ENCODE results near the gene NLGN1. TPM values are rescaled to one million over a fixed set of nuclear protein-coding genes. Genes with fewer than 3 reads are reported as not detected.

The NLGN1 gene
- total and polyA plus RNA-seq, 2 of the 13 experiments (the other 11 are each of a cell fraction or from before 2014, with no cell fraction given) = not detected

DNA sequence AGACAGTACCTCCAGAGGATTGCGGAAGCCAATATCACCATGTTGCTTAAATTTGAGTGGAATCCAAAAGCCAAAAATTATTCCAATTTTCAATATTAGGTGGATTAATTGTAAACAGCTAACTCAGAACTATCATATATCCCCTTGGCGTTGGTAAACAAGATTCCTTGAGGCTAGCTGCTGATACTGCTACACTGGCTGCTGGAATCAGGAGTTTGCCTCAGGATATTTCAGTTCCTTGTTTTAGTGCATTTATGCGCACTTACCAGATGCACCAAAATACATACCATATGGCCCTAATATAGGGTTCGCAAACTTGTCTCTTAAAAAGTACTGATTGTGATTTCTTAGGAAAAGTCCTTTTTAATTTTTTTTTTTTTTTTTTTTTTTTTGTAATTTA, 856.4 kb downstream of the NLGN1 start:
- Histone ChIP-seq H3K79me2 (ENCODE audit: insufficient read depth, low read length) (no peaks in the 10 kb centered on the region), H3K27ac (ENCODE audit: extremely low read length, insufficient read depth, low read length) (no peak overlapping the region), H2AFZ (ENCODE audit: low read length) (no peak overlapping the region), H3K4me1 (ENCODE audit: insufficient read depth, low read length) (no peaks in the 10 kb centered on the region), H3K9ac (ENCODE audit: insufficient read depth, low read depth, low read length) (no peak overlapping the region), H3K4me3 (replicated peaks in 1 of 3; ENCODE audit: insufficient read depth in 1 of 3, low read depth in 2 of 3, low read length in 3 of 3) (no peak overlapping the region), H3K36me3 (replicated peaks in 1 of 2; ENCODE audit: control insufficient read depth in 1 of 2, insufficient read depth in 2 of 2, low read length in 2 of 2) (no peaks in the 10 kb centered on the region), H3K9me3 (ENCODE audit: low read length) (no peaks in the 10 kb centered on the region), H3K27me3 (ENCODE audit: control insufficient read depth in 1 of 2, insufficient read depth in 2 of 2, low read length in 2 of 2) (no peaks in the 10 kb centered on the region), H4K20me1 (ENCODE audit: insufficient read depth, low read length) (no peaks in the 10 kb centered on the region), H3K4me2 (ENCODE audit: low read depth, low read length) (no peak overlapping the region)
- BruUV-seq (replicated peaks) = no TSS peak
- FAIRE-seq = no peak
- TF ChIP-seq SRY (CRISPR knock-in tag; IDR thresholded peaks at IDR 0.05) = no peak
- no peak for TF ChIP-seq GABPB1 (CRISPR knock-in tag; IDR thresholded peaks at IDR 0.05)
- no peak for TF ChIP-seq NPAS2 (CRISPR knock-in tag; IDR thresholded peaks at IDR 0.05; ENCODE audit: borderline replicate concordance)
- 56% methylated on average over 4 of the region's 4 CpGs for WGBS (ENCODE audit: low lambda C conversion rate)
- no peak for ATAC-seq
- POLR2A ChIA-PET = no interaction called here
- DNase-seq (ENCODE audit: low spot score) = no peak
- CTCF ChIA-PET (ENCODE audit: low intra/inter-chr PET ratio, low total read pairs) = no interaction called here
- intact Hi-C loops (cut with micrococcal nuclease; ENCODE audit: unreplicated experiment) = loop anchor here (2.0 kb wide), 1 partner anchor 19 kb away; no protein-coding TSS in a partner anchor
- in situ Hi-C loops (cut with HindIII; ENCODE audit: extremely low pct_ligation_motif_present, low pct_unique_long_range_greater_than_20kb) = no loop called here

DNA sequence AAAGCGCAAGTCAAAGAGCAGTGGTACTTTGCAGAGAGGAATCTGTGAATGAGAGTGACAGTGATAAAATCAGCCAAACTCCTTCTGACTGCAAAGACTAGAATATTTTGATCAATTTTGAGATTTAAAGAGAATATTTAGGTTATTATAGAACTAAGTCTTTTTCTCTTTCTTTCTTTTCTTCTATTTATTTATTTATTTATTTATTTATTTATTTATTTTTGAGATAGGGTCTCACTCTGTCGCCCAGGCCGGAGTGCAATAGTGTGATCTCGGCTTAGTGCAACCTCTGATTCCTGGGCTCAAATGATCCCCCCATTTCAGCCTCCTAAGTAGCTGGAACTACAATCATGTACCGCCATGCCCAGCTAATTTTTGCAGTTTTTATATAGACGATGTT, 857.9 kb downstream of the NLGN1 start:
- H3K4me1 ChIP-seq (ENCODE audit: insufficient read depth, low read length) = no peaks in the 10 kb centered on the region
- in situ Hi-C loops (cut with HindIII; ENCODE audit: extremely low pct_ligation_motif_present, low pct_unique_long_range_greater_than_20kb) (no loop called here), intact Hi-C loops (cut with micrococcal nuclease; ENCODE audit: unreplicated experiment) (no loop called here)
- H3K27me3 ChIP-seq (ENCODE audit: control insufficient read depth in 1 of 2, insufficient read depth in 2 of 2, low read length in 2 of 2) = no peaks in the 10 kb centered on the region
- no peaks in the 10 kb centered on the region for H3K36me3 ChIP-seq (replicated peaks in 1 of 2; ENCODE audit: control insufficient read depth in 1 of 2, insufficient read depth in 2 of 2, low read length in 2 of 2)
- 38% methylated on average over 6 of the region's 6 CpGs for WGBS (ENCODE audit: low lambda C conversion rate)
- no peak overlapping the region for H3K4me2 ChIP-seq (ENCODE audit: low read depth, low read length)
- no peak overlapping the region for H3K27ac ChIP-seq (ENCODE audit: extremely low read length, insufficient read depth, low read length)
- ChIA-PET POLR2A (no interaction called here), CTCF (ENCODE audit: low intra/inter-chr PET ratio, low total read pairs) (no interaction called here)
- no peak overlapping the region for H3K4me3 ChIP-seq (replicated peaks in 1 of 3; ENCODE audit: insufficient read depth in 1 of 3, low read depth in 2 of 3, low read length in 3 of 3)
- ATAC-seq = no peak
- H3K9me3 ChIP-seq (ENCODE audit: low read length) = no peaks in the 10 kb centered on the region
- no peak overlapping the region for H3K9ac ChIP-seq (ENCODE audit: insufficient read depth, low read depth, low read length)
- DNase-seq (ENCODE audit: low spot score) = no peak
- H4K20me1 ChIP-seq (ENCODE audit: insufficient read depth, low read length) = no peaks in the 10 kb centered on the region
- no peaks in the 10 kb centered on the region for H3K79me2 ChIP-seq (ENCODE audit: insufficient read depth, low read length)
- no peak for FAIRE-seq
- H2AFZ ChIP-seq (ENCODE audit: low read length) = no peak overlapping the region
- no TSS peak for BruUV-seq (replicated peaks)
- no peak for TF ChIP-seq TCF7L2 (IDR thresholded peaks at IDR 0.05; ENCODE audit: low read depth, low read length)
- TF ChIP-seq, protein P1, sequence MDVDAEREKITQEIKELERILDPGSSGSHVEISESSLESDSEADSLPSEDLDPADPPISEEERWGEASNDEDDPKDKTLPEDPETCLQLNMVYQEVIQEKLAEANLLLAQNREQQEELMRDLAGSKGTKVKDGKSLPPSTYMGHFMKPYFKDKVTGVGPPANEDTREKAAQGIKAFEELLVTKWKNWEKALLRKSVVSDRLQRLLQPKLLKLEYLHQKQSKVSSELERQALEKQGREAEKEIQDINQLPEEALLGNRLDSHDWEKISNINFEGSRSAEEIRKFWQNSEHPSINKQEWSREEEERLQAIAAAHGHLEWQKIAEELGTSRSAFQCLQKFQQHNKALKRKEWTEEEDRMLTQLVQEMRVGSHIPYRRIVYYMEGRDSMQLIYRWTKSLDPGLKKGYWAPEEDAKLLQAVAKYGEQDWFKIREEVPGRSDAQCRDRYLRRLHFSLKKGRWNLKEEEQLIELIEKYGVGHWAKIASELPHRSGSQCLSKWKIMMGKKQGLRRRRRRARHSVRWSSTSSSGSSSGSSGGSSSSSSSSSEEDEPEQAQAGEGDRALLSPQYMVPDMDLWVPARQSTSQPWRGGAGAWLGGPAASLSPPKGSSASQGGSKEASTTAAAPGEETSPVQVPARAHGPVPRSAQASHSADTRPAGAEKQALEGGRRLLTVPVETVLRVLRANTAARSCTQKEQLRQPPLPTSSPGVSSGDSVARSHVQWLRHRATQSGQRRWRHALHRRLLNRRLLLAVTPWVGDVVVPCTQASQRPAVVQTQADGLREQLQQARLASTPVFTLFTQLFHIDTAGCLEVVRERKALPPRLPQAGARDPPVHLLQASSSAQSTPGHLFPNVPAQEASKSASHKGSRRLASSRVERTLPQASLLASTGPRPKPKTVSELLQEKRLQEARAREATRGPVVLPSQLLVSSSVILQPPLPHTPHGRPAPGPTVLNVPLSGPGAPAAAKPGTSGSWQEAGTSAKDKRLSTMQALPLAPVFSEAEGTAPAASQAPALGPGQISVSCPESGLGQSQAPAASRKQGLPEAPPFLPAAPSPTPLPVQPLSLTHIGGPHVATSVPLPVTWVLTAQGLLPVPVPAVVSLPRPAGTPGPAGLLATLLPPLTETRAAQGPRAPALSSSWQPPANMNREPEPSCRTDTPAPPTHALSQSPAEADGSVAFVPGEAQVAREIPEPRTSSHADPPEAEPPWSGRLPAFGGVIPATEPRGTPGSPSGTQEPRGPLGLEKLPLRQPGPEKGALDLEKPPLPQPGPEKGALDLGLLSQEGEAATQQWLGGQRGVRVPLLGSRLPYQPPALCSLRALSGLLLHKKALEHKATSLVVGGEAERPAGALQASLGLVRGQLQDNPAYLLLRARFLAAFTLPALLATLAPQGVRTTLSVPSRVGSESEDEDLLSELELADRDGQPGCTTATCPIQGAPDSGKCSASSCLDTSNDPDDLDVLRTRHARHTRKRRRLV (CRISPR knock-in tag; IDR thresholded peaks at IDR 0.05) = no peak
- TF ChIP-seq STAG1 (CRISPR knock-in tag; IDR thresholded peaks at IDR 0.05) = no peak
- no peak for TF ChIP-seq ETV6 (CRISPR knock-in tag; conservative IDR thresholded peaks at IDR 0.05)
- TF ChIP-seq NR1H2 (CRISPR knock-in tag; IDR thresholded peaks at IDR 0.05; ENCODE audit: borderline replicate concordance, low read depth) = no peak
- TF ChIP-seq ZNF432 (CRISPR knock-in tag; IDR thresholded peaks at IDR 0.05; ENCODE audit: borderline replicate concordance) = no peak
- TF ChIP-seq, protein P2, sequence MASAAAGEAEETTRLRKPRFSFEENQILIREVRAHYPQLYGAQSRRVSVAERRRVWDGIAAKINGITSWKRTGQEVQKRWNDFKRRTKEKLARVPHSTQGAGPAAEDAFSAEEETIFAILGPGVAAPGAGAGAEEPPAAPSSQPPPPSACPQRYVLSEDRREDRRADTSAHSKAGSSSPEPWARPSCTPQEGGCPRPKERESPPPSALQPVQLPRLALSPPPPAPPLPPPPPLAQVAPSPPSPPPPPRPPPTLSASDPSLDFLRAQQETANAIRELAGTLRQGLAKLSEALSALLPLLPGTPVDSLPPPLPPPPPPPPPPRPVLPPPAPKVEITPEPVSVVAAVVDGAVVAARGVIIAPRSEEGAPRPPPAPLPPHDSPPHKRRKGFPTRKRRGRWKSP (CRISPR knock-in tag; IDR thresholded peaks at IDR 0.05) = no peak
- TF ChIP-seq TBP (CRISPR knock-in tag; IDR thresholded peaks at IDR 0.05) = no peak
- no peak for TF ChIP-seq FOXC1 (CRISPR knock-in tag; IDR thresholded peaks at IDR 0.05; ENCODE audit: borderline replicate concordance)
- no peak for TF ChIP-seq SNAI1 (CRISPR knock-in tag; IDR thresholded peaks at IDR 0.05; ENCODE audit: borderline replicate concordance)
- no peak for TF ChIP-seq AHR (CRISPR knock-in tag; IDR thresholded peaks at IDR 0.05)
